Gastrocnemius medialis (tissue), 4 donors: Measurements from ENCODE around the gene OR5D16. TPM values are rescaled to one million over a fixed set of nuclear protein-coding genes. Genes with fewer than 3 reads are reported as not detected.

Source experiments
- ATAC-seq, 2 donors: fragments of 150-250 bp; one replicate each; pipeline ENCODE4 v1.9.1; 2016
- DNase-seq, 2 donors: peaks; one replicate each; pipeline ENCODE4 v3.0.0-alpha.2; 2019
- H3K27ac ChIP-seq, 4 donors: fragments of 200-600 bp; sonication (generic); 1 replicate in 1 of 4; 2 replicates in 3 of 4; pipeline ENCODE4 v1.5.1; 2016 to 2018; ENCODE audit warnings: mild to moderate bottlenecking in 2 of 4, moderate library complexity in 1 of 4
- H3K27me3 ChIP-seq, 3 donors: fragments of 200-600 bp; sonication (generic) in 2 of 3; 1 replicate in 1 of 3; 2 replicates in 2 of 3; pipeline versions ENCODE4 v1.5.1 to v1.6.0; 2016 to 2019; ENCODE audit warnings: mild to moderate bottlenecking in 1 of 3, moderate library complexity in 1 of 3
- H3K36me3 ChIP-seq, 2 donors: fragments of 200-600 bp; sonication (generic) in 1 of 2; one replicate each; pipeline ENCODE4 v1.5.1; 2017 to 2018
- H3K4me1 ChIP-seq, 2 donors: fragments of 200-600 bp; sonication (generic) in 1 of 2; one replicate each; pipeline ENCODE4 v1.5.1; 2016 to 2017; ENCODE audit warnings: mild to moderate bottlenecking in 2 of 2
- H3K4me3 ChIP-seq, 4 donors: fragments of 200-600 bp; sonication (generic) in 3 of 4; 1 replicate in 1 of 4; 2 replicates in 3 of 4; pipeline ENCODE4 v1.5.1; 2016 to 2019; ENCODE audit warnings: mild to moderate bottlenecking in 2 of 4
- H3K9me3 ChIP-seq, 3 donors: fragments of 200-600 bp; sonication (generic) in 2 of 3; 1 replicate in 1 of 3; 2 replicates in 2 of 3; pipeline ENCODE4 v1.5.1; 2016 to 2019
- POLR2A ChIP-seq, 2 donors: fragments of 450-650 bp; IDR thresholded peaks; one replicate each; pipeline ENCODE4 v1.6.1; 2017; ENCODE audit warnings: antibody characterized with exemption in 2 of 2, mild to moderate bottlenecking in 2 of 2, moderate library complexity in 2 of 2
- in situ Hi-C, 4 donors: fragments of 200-750 bp; cut with MboI; loops; one replicate each; pipeline versions ENCODE4 v1.15.0 to v1.8.0; 2017; ENCODE audit warnings: low sequenced_read_pairs in 4 of 4
- intact Hi-C: fragments of 100-400 bp; cut with DNase I; formaldehyde crosslinking; loops from one replicate; pipeline ENCODE4 v1.15.1; 2023; ENCODE audit warnings: low total_unique reads
- total RNA-seq, 4 donors: library from RNA; depleted of rRNA; stranded (reverse); fragments of >200 nt; gene quantifications; one replicate each; pipeline versions ENCODE4 v1.1.0 to v1.2.3, GENCODE V29; 2016
- TF ChIP-seq, protein P1 (sequence below), 5 experiments: fragments of 450-650 bp in 3 of 5; fragments of 200-600 bp in 2 of 5; sonication (generic) in 2 of 5; IDR thresholded peaks in 4 of 5; conservative IDR thresholded peaks in 1 of 5; 1 replicate in 4 of 5; 2 replicates in 1 of 5; pipeline ENCODE4 v1.5.1; 2016 to 2019; ENCODE audit warnings: antibody characterized with exemption in 5 of 5, mild to moderate bottlenecking in 3 of 5, moderate library complexity in 3 of 5

OR5D16 gene
- not detected for total RNA-seq

DNA sequence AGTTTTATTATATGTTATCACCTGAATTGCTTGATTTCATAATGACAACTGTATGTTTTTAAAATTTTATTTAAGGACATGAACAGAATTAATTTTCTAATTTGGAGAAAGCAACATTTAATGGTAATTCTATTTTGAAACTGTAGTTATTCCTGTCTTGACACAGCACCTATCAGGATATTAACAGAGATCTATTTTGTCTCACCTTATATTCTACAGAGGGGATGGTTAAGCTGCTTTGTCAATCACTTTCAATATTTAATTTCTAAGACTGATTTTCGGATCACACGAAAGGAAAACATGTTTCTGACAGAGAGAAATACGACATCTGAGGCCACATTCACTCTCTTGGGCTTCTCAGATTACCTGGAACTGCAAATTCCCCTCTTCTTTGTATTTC, at the start of gene OR5D16:
TSS of gene OR5D16 (plus strand) at position 301 of the 400 bp plus-strand sequence. CDS start at position 301, 0 bp downstream.
- Histone ChIP-seq H3K36me3 (no peaks in the 10 kb centered on the region), H3K4me3 (no peak within 1 kb of the TSS), H3K9me3 (no peaks in the 10 kb centered on the region), H3K4me1 (no peaks in the 10 kb centered on the region), H3K27me3 (no peaks in the 10 kb centered on the region), H3K27ac (no peak within 1 kb of the TSS)
- DNase-seq (no peak), ATAC-seq (no peak)
- in situ Hi-C loops (no loop called here), intact Hi-C loops (no loop called here)
- TF ChIP-seq, protein P1, sequence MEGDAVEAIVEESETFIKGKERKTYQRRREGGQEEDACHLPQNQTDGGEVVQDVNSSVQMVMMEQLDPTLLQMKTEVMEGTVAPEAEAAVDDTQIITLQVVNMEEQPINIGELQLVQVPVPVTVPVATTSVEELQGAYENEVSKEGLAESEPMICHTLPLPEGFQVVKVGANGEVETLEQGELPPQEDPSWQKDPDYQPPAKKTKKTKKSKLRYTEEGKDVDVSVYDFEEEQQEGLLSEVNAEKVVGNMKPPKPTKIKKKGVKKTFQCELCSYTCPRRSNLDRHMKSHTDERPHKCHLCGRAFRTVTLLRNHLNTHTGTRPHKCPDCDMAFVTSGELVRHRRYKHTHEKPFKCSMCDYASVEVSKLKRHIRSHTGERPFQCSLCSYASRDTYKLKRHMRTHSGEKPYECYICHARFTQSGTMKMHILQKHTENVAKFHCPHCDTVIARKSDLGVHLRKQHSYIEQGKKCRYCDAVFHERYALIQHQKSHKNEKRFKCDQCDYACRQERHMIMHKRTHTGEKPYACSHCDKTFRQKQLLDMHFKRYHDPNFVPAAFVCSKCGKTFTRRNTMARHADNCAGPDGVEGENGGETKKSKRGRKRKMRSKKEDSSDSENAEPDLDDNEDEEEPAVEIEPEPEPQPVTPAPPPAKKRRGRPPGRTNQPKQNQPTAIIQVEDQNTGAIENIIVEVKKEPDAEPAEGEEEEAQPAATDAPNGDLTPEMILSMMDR (IDR thresholded peaks at IDR 0.05 in 4 of 5, conservative IDR thresholded peaks at IDR 0.05 in 1 of 5), result no peak
- no peak for TF ChIP-seq POLR2A (IDR thresholded peaks at IDR 0.05)

DNA sequence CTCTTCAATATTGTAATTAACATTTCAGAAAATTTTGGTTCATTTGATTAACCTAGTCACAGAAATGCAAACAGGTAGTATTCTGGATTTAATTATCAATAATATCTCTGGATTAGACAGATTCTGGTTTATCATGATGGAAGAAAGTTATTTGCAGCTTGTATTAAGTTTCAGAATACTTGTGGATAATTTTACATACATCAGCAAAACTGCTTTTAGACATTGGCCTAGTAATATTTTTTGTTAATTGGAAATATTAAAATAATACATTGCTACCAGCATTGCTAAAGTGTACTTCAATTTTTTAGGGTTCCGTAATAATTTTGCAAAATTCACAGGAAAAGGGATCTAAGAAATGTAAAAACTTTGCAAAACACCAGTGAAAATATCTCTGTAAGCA, 46.9 kb upstream of the OR5D16 start:
- TF ChIP-seq, protein P1 (IDR thresholded peaks at IDR 0.05 in 4 of 5, conservative IDR thresholded peaks at IDR 0.05 in 1 of 5), result no peak
- no peak for TF ChIP-seq POLR2A (IDR thresholded peaks at IDR 0.05)
- in situ Hi-C loops, result no loop called here

DNA sequence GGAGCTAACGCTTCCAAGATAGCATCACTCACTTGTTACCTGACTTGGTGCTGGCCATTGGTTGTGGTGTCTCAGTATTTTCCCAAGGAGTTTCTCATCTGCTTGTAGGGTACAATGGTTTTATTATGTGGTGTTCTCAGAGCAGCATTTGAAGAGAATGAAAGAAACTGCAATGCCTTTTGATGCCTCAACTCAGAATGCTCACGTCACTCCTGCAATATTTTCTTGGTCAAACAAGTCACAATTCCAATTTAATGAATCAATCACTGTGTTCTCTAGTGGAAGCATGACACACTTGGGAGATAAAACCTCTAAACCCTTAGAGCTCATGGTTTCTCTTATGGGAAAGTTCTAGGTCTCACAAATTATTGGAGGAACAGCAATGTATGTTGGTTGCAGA, 45.2 kb upstream of the OR5D16 start:
- DNase-seq (no peak), ATAC-seq (no peak)
- no peak overlapping the region for H3K27ac ChIP-seq
- intact Hi-C loops, result no loop called here
- no peak for TF ChIP-seq POLR2A (IDR thresholded peaks at IDR 0.05)
- TF ChIP-seq, protein P1 (IDR thresholded peaks at IDR 0.05 in 4 of 5, conservative IDR thresholded peaks at IDR 0.05 in 1 of 5), result no peak
- in situ Hi-C loops, result no loop called here
- H3K9me3 ChIP-seq, result no peaks in the 10 kb centered on the region
- no peak overlapping the region for H3K4me3 ChIP-seq
- no peaks in the 10 kb centered on the region for H3K4me1 ChIP-seq
- no peaks in the 10 kb centered on the region for H3K27me3 ChIP-seq
- H3K36me3 ChIP-seq, result no peaks in the 10 kb centered on the region

More for the DNA sequence above, 46.9 kb upstream of the OR5D16 start:
- no peak for DNase-seq
- Histone ChIP-seq H3K36me3 (no peaks in the 10 kb centered on the region), H3K4me1 (no peaks in the 10 kb centered on the region), H3K27me3 (no peaks in the 10 kb centered on the region), H3K27ac (no peak overlapping the region), H3K9me3 (no peaks in the 10 kb centered on the region), H3K4me3 (no peak overlapping the region)
- ATAC-seq, result no peak
- intact Hi-C loops, result no loop called here

DNA sequence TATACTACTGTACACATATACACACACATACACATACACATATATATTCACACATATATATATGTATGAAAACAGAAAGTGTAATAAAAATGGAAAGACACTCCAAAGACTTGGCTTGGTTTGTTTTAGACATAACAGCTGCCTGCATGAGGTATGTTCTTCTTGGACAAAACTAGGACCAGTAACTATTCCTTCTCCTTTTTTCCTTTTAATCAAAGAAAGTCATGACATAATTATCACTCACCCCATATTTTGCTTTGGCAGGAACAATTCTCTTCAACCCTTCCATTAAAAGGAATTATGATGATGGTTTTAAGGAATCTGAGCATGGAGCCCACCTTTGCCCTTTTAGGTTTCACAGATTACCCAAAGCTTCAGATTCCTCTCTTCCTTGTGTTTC, 43.3 kb upstream of the OR5D16 start, which contains the start of gene OR5D14:
TSS of gene OR5D14 (plus strand) at position 301 of the 400 bp plus-strand sequence. CDS start at position 301, 0 bp downstream.
- H3K4me3 ChIP-seq, result no peak within 1 kb of the TSS
- no peak for ATAC-seq
- intact Hi-C loops (no loop called here), in situ Hi-C loops (no loop called here)
- no peaks in the 10 kb centered on the region for H3K9me3 ChIP-seq
- H3K36me3 ChIP-seq, result no peaks in the 10 kb centered on the region
- H3K27me3 ChIP-seq, result no peaks in the 10 kb centered on the region
- no peak within 1 kb of the TSS for H3K27ac ChIP-seq
- TF ChIP-seq, protein P1 (IDR thresholded peaks at IDR 0.05 in 4 of 5, conservative IDR thresholded peaks at IDR 0.05 in 1 of 5), result no peak
- TF ChIP-seq POLR2A (IDR thresholded peaks at IDR 0.05), result no peak
- DNase-seq, result no peak
- no peaks in the 10 kb centered on the region for H3K4me1 ChIP-seq

DNA sequence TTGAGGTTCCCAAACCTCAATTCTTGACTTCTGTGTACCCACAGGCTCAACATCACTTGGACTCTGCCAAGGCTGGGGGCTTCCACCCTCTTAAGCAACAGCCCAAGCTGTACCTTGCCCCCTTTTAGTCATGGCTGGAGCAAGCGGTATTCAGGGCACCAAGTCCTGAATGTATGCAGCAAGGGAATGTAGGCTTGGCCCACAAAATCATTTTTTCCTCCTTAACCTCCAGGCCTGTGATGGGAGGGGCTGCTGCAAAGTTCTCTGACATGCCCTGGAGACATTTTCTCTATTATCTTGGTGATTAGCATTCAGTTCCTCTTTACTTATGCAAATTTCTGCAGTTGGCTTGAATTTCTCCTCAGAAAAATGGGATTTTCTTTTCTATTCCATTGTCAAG, 32.3 kb upstream of the OR5D16 start:
- Histone ChIP-seq H3K27me3 (no peaks in the 10 kb centered on the region), H3K27ac (no peak overlapping the region), H3K36me3 (no peaks in the 10 kb centered on the region), H3K4me1 (no peaks in the 10 kb centered on the region), H3K4me3 (no peak overlapping the region), H3K9me3 (no peaks in the 10 kb centered on the region)
- DNase-seq (no peak), ATAC-seq (no peak)
- intact Hi-C loops (no loop called here), in situ Hi-C loops (no loop called here)
- TF ChIP-seq POLR2A (IDR thresholded peaks at IDR 0.05), result no peak
- TF ChIP-seq, protein P1 (IDR thresholded peaks at IDR 0.05 in 4 of 5, conservative IDR thresholded peaks at IDR 0.05 in 1 of 5), result no peak
